ENCODE measurements around the gene LATS2.

LATS2 gene

DNA sequence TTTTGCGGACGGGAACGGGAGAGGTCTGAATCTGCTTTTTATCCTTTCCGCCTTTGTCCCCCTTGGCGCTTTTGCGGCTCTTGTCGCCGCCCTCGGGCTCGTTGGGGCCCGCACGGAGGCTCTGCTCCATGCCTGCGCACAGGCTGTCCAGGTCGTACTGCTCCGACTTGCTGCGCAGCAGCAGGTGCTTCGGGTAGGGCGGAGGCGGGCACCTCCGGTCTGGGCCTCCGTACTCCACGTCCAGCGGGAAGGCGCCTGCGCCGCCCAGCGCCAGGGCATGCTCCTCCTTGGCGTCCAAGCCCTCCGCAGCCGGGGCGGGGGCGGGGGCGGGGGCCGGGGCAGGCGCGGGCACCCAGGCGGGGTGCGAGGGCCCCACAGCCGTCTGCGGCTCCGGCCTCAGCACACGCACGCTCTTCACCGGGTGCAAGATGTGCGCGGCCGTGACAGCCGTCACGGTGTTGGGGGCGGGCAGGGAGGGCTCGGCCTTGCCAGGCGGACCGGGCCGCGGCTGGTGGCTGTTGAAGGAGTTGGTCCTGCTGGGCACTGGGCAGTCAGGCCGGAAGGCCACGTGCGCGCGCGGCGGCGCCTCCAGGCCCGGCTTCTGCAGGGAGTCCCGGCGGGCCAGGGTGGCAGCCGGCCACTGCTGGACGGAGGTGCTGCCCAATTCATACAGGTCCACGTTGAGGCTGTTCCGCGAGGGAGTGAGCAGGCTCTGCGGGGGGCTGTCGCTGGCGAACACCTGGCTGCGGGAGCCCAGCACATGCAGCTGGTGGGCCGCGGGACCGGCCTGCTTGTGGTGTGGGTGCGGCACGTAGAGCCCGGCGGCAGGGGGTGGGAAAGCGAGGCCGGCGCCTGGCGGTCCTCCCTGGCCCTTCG, 73.1 kb downstream of the LATS2 start:
- Histone ChIP-seq H3K9ac (ENCODE audit: low read length) (no peak overlapping the region), H3K4me1 (ENCODE audit: low read length) (no peaks in the 10 kb centered on the region), H3K27ac (ENCODE audit: low read length) (no peak overlapping the region), H3K79me2 (ENCODE audit: low read length) (no peaks in the 10 kb centered on the region), H3K4me3 (ENCODE audit: low read length) (no peak overlapping the region), H3K36me3 (replicated peaks; ENCODE audit: low read depth, low read length) (no peaks in the 10 kb centered on the region), H2AFZ (ENCODE audit: low read depth, low read length) (no peak overlapping the region), H3K4me2 (ENCODE audit: low read length) (no peak overlapping the region), H3K27me3 (ENCODE audit: low read depth, low read length) (no peaks in the 10 kb centered on the region), H3K9me3 (ENCODE audit: insufficient read depth, low read length) (no peaks in the 10 kb centered on the region), H4K20me1 (ENCODE audit: insufficient read depth, low read length) (no peaks in the 10 kb centered on the region)
- TF ChIP-seq EZH2phosphoT487 (IDR thresholded peaks at IDR 0.05; ENCODE audit: low read depth) = no peak
- TF ChIP-seq, protein P1, sequence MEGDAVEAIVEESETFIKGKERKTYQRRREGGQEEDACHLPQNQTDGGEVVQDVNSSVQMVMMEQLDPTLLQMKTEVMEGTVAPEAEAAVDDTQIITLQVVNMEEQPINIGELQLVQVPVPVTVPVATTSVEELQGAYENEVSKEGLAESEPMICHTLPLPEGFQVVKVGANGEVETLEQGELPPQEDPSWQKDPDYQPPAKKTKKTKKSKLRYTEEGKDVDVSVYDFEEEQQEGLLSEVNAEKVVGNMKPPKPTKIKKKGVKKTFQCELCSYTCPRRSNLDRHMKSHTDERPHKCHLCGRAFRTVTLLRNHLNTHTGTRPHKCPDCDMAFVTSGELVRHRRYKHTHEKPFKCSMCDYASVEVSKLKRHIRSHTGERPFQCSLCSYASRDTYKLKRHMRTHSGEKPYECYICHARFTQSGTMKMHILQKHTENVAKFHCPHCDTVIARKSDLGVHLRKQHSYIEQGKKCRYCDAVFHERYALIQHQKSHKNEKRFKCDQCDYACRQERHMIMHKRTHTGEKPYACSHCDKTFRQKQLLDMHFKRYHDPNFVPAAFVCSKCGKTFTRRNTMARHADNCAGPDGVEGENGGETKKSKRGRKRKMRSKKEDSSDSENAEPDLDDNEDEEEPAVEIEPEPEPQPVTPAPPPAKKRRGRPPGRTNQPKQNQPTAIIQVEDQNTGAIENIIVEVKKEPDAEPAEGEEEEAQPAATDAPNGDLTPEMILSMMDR (IDR thresholded peaks at IDR 0.05; ENCODE audit: low read depth, low read length) = no peak

DNA sequence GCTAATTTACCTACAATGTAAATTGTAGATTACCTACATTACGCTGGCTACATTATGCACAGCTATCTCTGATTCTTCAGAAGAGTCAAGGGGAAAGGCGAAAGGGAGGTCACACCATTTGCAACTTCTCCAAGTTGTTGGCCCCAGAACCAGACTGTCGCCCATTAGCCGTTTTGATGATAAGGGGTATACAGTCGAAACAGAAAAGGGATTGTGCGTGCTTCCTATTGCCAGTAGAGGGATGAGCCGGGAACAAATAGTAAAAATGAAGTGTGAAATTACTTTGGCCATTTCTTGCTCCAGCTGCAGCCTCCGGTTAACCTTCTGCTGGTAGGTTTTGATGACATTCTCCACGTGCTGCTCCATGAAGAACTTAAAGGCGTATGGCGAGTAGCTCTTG, 73.8 kb downstream of the LATS2 start:
- no peaks in the 10 kb centered on the region for H3K4me1 ChIP-seq (ENCODE audit: low read length)
- H3K9ac ChIP-seq (ENCODE audit: low read length) = no peak overlapping the region
- H4K20me1 ChIP-seq (ENCODE audit: insufficient read depth, low read length) = no peaks in the 10 kb centered on the region
- no peaks in the 10 kb centered on the region for H3K9me3 ChIP-seq (ENCODE audit: insufficient read depth, low read length)
- H3K4me3 ChIP-seq (ENCODE audit: low read length) = no peak overlapping the region
- no peak overlapping the region for H3K4me2 ChIP-seq (ENCODE audit: low read length)
- no peak overlapping the region for H3K27ac ChIP-seq (ENCODE audit: low read length)
- H2AFZ ChIP-seq (ENCODE audit: low read depth, low read length) = no peak overlapping the region
- TF ChIP-seq, protein P1 (IDR thresholded peaks at IDR 0.05; ENCODE audit: low read depth, low read length) = no peak
- no peak for TF ChIP-seq EZH2phosphoT487 (IDR thresholded peaks at IDR 0.05; ENCODE audit: low read depth)
- H3K27me3 ChIP-seq (ENCODE audit: low read depth, low read length) = no peaks in the 10 kb centered on the region
- no peaks in the 10 kb centered on the region for H3K36me3 ChIP-seq (replicated peaks; ENCODE audit: low read depth, low read length)
- no peaks in the 10 kb centered on the region for H3K79me2 ChIP-seq (ENCODE audit: low read length)

DNA sequence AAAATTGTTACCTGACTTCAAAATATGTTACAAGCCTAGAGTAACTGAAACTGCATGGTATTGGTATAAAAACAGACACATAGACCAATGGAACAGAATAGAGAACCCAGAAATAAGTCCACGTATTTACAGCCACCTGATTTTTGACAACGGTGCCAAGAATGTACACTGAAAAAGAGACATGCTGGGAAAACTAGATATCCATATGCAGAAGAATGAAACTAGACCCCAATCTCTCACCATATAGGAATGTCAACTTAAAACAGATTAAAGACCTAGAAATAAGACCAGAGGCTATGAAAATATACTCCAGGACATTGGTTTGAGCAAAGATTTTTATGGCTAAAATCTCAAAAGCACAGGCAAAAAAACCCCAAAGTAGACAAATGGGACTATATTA, 76.5 kb downstream of the LATS2 start:
- Histone ChIP-seq H2AFZ (ENCODE audit: low read depth, low read length) (no peak overlapping the region), H4K20me1 (ENCODE audit: insufficient read depth, low read length) (no peaks in the 10 kb centered on the region), H3K79me2 (ENCODE audit: low read length) (no peaks in the 10 kb centered on the region), H3K36me3 (replicated peaks; ENCODE audit: low read depth, low read length) (no peaks in the 10 kb centered on the region), H3K9me3 (ENCODE audit: insufficient read depth, low read length) (no peaks in the 10 kb centered on the region), H3K4me2 (ENCODE audit: low read length) (no peak overlapping the region), H3K4me3 (ENCODE audit: low read length) (no peak overlapping the region), H3K27ac (ENCODE audit: low read length) (no peak overlapping the region), H3K9ac (ENCODE audit: low read length) (no peak overlapping the region), H3K27me3 (ENCODE audit: low read depth, low read length) (no peaks in the 10 kb centered on the region), H3K4me1 (ENCODE audit: low read length) (no peaks in the 10 kb centered on the region)
- no peak for TF ChIP-seq EZH2phosphoT487 (IDR thresholded peaks at IDR 0.05; ENCODE audit: low read depth)
- TF ChIP-seq, protein P1 (IDR thresholded peaks at IDR 0.05; ENCODE audit: low read depth, low read length) = no peak

DNA sequence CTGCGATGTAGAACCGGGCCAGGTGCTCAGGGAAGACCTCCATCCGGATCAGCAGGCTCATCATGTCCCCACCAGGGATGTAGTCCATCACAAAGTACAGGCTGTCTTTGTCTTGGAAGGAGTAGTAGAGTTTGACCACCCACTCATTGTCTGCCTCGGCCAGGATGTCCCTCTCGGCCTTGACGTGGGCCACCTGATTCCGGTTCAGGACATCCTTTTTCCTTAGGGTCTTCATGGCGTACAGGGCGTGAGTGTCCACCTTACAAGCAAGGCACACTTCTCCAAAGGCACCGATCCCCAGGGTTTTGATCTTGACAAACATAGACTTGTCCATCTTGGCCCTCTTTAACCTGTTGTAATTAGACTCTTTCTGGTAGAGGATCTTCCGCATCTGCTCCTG, 78.0 kb downstream of the LATS2 start:
- no peak overlapping the region for H3K9ac ChIP-seq (ENCODE audit: low read length)
- no peaks in the 10 kb centered on the region for H3K27me3 ChIP-seq (ENCODE audit: low read depth, low read length)
- H3K36me3 ChIP-seq (replicated peaks; ENCODE audit: low read depth, low read length) = no peaks in the 10 kb centered on the region
- no peaks in the 10 kb centered on the region for H3K9me3 ChIP-seq (ENCODE audit: insufficient read depth, low read length)
- no peak overlapping the region for H3K4me2 ChIP-seq (ENCODE audit: low read length)
- no peak overlapping the region for H2AFZ ChIP-seq (ENCODE audit: low read depth, low read length)
- no peaks in the 10 kb centered on the region for H3K79me2 ChIP-seq (ENCODE audit: low read length)
- H4K20me1 ChIP-seq (ENCODE audit: insufficient read depth, low read length) = no peaks in the 10 kb centered on the region
- TF ChIP-seq EZH2phosphoT487 (IDR thresholded peaks at IDR 0.05; ENCODE audit: low read depth) = no peak
- TF ChIP-seq, protein P1 (IDR thresholded peaks at IDR 0.05; ENCODE audit: low read depth, low read length) = no peak
- no peak overlapping the region for H3K27ac ChIP-seq (ENCODE audit: low read length)
- no peak overlapping the region for H3K4me3 ChIP-seq (ENCODE audit: low read length)
- no peaks in the 10 kb centered on the region for H3K4me1 ChIP-seq (ENCODE audit: low read length)
